Measurements from ENCODE around the gene GGACT.

GGACT gene

GRCh38 chr13:100561158-100561499, 27.5 kb downstream of the GGACT start:
- Histone ChIP-seq H3K9ac (ENCODE audit: low read depth in 1 of 2, low read length in 2 of 2) (no peak overlapping the region), H3K27me3 (ENCODE audit: control insufficient read depth in 2 of 2, insufficient read depth in 2 of 2, low read length in 2 of 2) (no peaks in the 10 kb centered on the region), H3K36me3 (ENCODE audit: control insufficient read depth in 2 of 2, insufficient read depth in 2 of 2, low read length in 2 of 2) (no peaks in the 10 kb centered on the region), H3K27ac (ENCODE audit: low read depth in 2 of 2, low read length in 2 of 2) (no peak overlapping the region), H3K4me1 (ENCODE audit: control insufficient read depth in 2 of 2, insufficient read depth in 2 of 2, low read length in 2 of 2) (no peaks in the 10 kb centered on the region), H3K9me3 (ENCODE audit: control insufficient read depth in 2 of 2, low read length in 2 of 2) (peaks cover 0 to under 1% of the 10 kb centered on the region in 2 donors), H3K4me3 (ENCODE audit: low read length in 2 of 2) (no peak overlapping the region)

GRCh38 chr13:100560498-100561157, 28.0 kb downstream of the GGACT start:
- Histone ChIP-seq H3K9me3 (ENCODE audit: control insufficient read depth in 2 of 2, low read length in 2 of 2) (no peaks in the 10 kb centered on the region), H3K36me3 (ENCODE audit: control insufficient read depth in 2 of 2, insufficient read depth in 2 of 2, low read length in 2 of 2) (no peaks in the 10 kb centered on the region), H3K4me3 (ENCODE audit: low read length in 2 of 2) (no peak overlapping the region), H3K4me1 (ENCODE audit: control insufficient read depth in 2 of 2, insufficient read depth in 2 of 2, low read length in 2 of 2) (no peaks in the 10 kb centered on the region), H3K27ac (ENCODE audit: low read depth in 2 of 2, low read length in 2 of 2) (no peak overlapping the region), H3K9ac (ENCODE audit: low read depth in 1 of 2, low read length in 2 of 2) (no peak overlapping the region), H3K27me3 (ENCODE audit: control insufficient read depth in 2 of 2, insufficient read depth in 2 of 2, low read length in 2 of 2) (no peaks in the 10 kb centered on the region)

- Histone ChIP-seq H3K27ac (ENCODE audit: low read depth in 2 of 2, low read length in 2 of 2) (no peak overlapping the region), H3K9ac (ENCODE audit: low read depth in 1 of 2, low read length in 2 of 2) (no peak overlapping the region), H3K27me3 (ENCODE audit: control insufficient read depth in 2 of 2, insufficient read depth in 2 of 2, low read length in 2 of 2) (no peaks in the 10 kb centered on the region), H3K4me1 (ENCODE audit: control insufficient read depth in 2 of 2, insufficient read depth in 2 of 2, low read length in 2 of 2) (no peaks in the 10 kb centered on the region), H3K4me3 (ENCODE audit: low read length in 2 of 2) (no peak overlapping the region), H3K9me3 (ENCODE audit: control insufficient read depth in 2 of 2, low read length in 2 of 2) (no peaks in the 10 kb centered on the region), H3K36me3 (ENCODE audit: control insufficient read depth in 2 of 2, insufficient read depth in 2 of 2, low read length in 2 of 2) (no peaks in the 10 kb centered on the region)
Measured at GRCh38 chr13:100559886-100560285, 28.7 kb downstream of the GGACT start.

- Histone ChIP-seq H3K27me3 (ENCODE audit: control insufficient read depth in 2 of 2, insufficient read depth in 2 of 2, low read length in 2 of 2) (no peaks in the 10 kb centered on the region), H3K27ac (ENCODE audit: low read depth in 2 of 2, low read length in 2 of 2) (no peak overlapping the region), H3K4me3 (ENCODE audit: low read length in 2 of 2) (no peak overlapping the region), H3K36me3 (ENCODE audit: control insufficient read depth in 2 of 2, insufficient read depth in 2 of 2, low read length in 2 of 2) (no peaks in the 10 kb centered on the region), H3K9ac (ENCODE audit: low read depth in 1 of 2, low read length in 2 of 2) (no peak overlapping the region), H3K4me1 (ENCODE audit: control insufficient read depth in 2 of 2, insufficient read depth in 2 of 2, low read length in 2 of 2) (no peaks in the 10 kb centered on the region), H3K9me3 (ENCODE audit: control insufficient read depth in 2 of 2, low read length in 2 of 2) (no peaks in the 10 kb centered on the region)
Measured at GRCh38 chr13:100552755-100553154, 35.8 kb downstream of the GGACT start.

GRCh38 chr13:100549316-100549715, 39.3 kb downstream of the GGACT start:
- Histone ChIP-seq H3K4me3 (ENCODE audit: low read length in 2 of 2) (no peak overlapping the region), H3K9me3 (ENCODE audit: control insufficient read depth in 2 of 2, low read length in 2 of 2) (no peaks in the 10 kb centered on the region), H3K36me3 (ENCODE audit: control insufficient read depth in 2 of 2, insufficient read depth in 2 of 2, low read length in 2 of 2) (no peaks in the 10 kb centered on the region), H3K27ac (ENCODE audit: low read depth in 2 of 2, low read length in 2 of 2) (no peak overlapping the region), H3K4me1 (ENCODE audit: control insufficient read depth in 2 of 2, insufficient read depth in 2 of 2, low read length in 2 of 2) (no peaks in the 10 kb centered on the region), H3K27me3 (ENCODE audit: control insufficient read depth in 2 of 2, insufficient read depth in 2 of 2, low read length in 2 of 2) (no peaks in the 10 kb centered on the region), H3K9ac (ENCODE audit: low read depth in 1 of 2, low read length in 2 of 2) (no peak overlapping the region)

GRCh38 chr13:100547791-100548201, 40.8 kb downstream of the GGACT start:
- no peaks in the 10 kb centered on the region for H3K36me3 ChIP-seq (ENCODE audit: control insufficient read depth in 2 of 2, insufficient read depth in 2 of 2, low read length in 2 of 2)
- H3K27ac ChIP-seq (ENCODE audit: low read depth in 2 of 2, low read length in 2 of 2) = no peak overlapping the region
- no peaks in the 10 kb centered on the region for H3K4me1 ChIP-seq (ENCODE audit: control insufficient read depth in 2 of 2, insufficient read depth in 2 of 2, low read length in 2 of 2)
- H3K4me3 ChIP-seq (ENCODE audit: low read length in 2 of 2) = no peak overlapping the region
- no peaks in the 10 kb centered on the region for H3K27me3 ChIP-seq (ENCODE audit: control insufficient read depth in 2 of 2, insufficient read depth in 2 of 2, low read length in 2 of 2)
- no peak overlapping the region for H3K9ac ChIP-seq (ENCODE audit: low read depth in 1 of 2, low read length in 2 of 2)
- no peaks in the 10 kb centered on the region for H3K9me3 ChIP-seq (ENCODE audit: control insufficient read depth in 2 of 2, low read length in 2 of 2)

- Histone ChIP-seq H3K27me3 (ENCODE audit: control insufficient read depth in 2 of 2, insufficient read depth in 2 of 2, low read length in 2 of 2) (no peaks in the 10 kb centered on the region), H3K9ac (ENCODE audit: low read depth in 1 of 2, low read length in 2 of 2) (no peak overlapping the region), H3K27ac (ENCODE audit: low read depth in 2 of 2, low read length in 2 of 2) (no peak overlapping the region), H3K9me3 (ENCODE audit: control insufficient read depth in 2 of 2, low read length in 2 of 2) (no peaks in the 10 kb centered on the region), H3K4me1 (ENCODE audit: control insufficient read depth in 2 of 2, insufficient read depth in 2 of 2, low read length in 2 of 2) (no peaks in the 10 kb centered on the region), H3K36me3 (ENCODE audit: control insufficient read depth in 2 of 2, insufficient read depth in 2 of 2, low read length in 2 of 2) (no peaks in the 10 kb centered on the region), H3K4me3 (ENCODE audit: low read length in 2 of 2) (no peak overlapping the region)
Measured at GRCh38 chr13:100546713-100547405, 41.7 kb downstream of the GGACT start.

- Histone ChIP-seq H3K9me3 (ENCODE audit: control insufficient read depth in 2 of 2, low read length in 2 of 2) (no peaks in the 10 kb centered on the region), H3K4me1 (ENCODE audit: control insufficient read depth in 2 of 2, insufficient read depth in 2 of 2, low read length in 2 of 2) (no peaks in the 10 kb centered on the region), H3K27ac (ENCODE audit: low read depth in 2 of 2, low read length in 2 of 2) (no peak overlapping the region)
Measured at GRCh38 chr13:100545684-100546061, 42.9 kb downstream of the GGACT start.

GRCh38 chr13:100544866-100545683, 43.5 kb downstream of the GGACT start:
- H3K36me3 ChIP-seq (ENCODE audit: control insufficient read depth in 2 of 2, insufficient read depth in 2 of 2, low read length in 2 of 2) = no peaks in the 10 kb centered on the region
- no peak overlapping the region for H3K27ac ChIP-seq (ENCODE audit: low read depth in 2 of 2, low read length in 2 of 2)
- no peaks in the 10 kb centered on the region for H3K27me3 ChIP-seq (ENCODE audit: control insufficient read depth in 2 of 2, insufficient read depth in 2 of 2, low read length in 2 of 2)
- no peaks in the 10 kb centered on the region for H3K9me3 ChIP-seq (ENCODE audit: control insufficient read depth in 2 of 2, low read length in 2 of 2)
- H3K4me3 ChIP-seq (ENCODE audit: low read length in 2 of 2) = no peak overlapping the region
- no peak overlapping the region for H3K9ac ChIP-seq (ENCODE audit: low read depth in 1 of 2, low read length in 2 of 2)
- H3K4me1 ChIP-seq (ENCODE audit: control insufficient read depth in 2 of 2, insufficient read depth in 2 of 2, low read length in 2 of 2) = no peaks in the 10 kb centered on the region

More at GRCh38 chr13:100545684-100546061, 42.9 kb downstream of the GGACT start:
- Histone ChIP-seq H3K9ac (ENCODE audit: low read depth in 1 of 2, low read length in 2 of 2) (no peak overlapping the region), H3K27me3 (ENCODE audit: control insufficient read depth in 2 of 2, insufficient read depth in 2 of 2, low read length in 2 of 2) (no peaks in the 10 kb centered on the region), H3K4me3 (ENCODE audit: low read length in 2 of 2) (no peak overlapping the region), H3K36me3 (ENCODE audit: control insufficient read depth in 2 of 2, insufficient read depth in 2 of 2, low read length in 2 of 2) (no peaks in the 10 kb centered on the region)

GRCh38 chr13:100543872-100544602, 44.6 kb downstream of the GGACT start:
- H3K9me3 ChIP-seq (ENCODE audit: control insufficient read depth in 2 of 2, low read length in 2 of 2) = no peaks in the 10 kb centered on the region
- H3K9ac ChIP-seq (ENCODE audit: low read depth in 1 of 2, low read length in 2 of 2) = no peak overlapping the region
- H3K36me3 ChIP-seq (ENCODE audit: control insufficient read depth in 2 of 2, insufficient read depth in 2 of 2, low read length in 2 of 2) = no peaks in the 10 kb centered on the region
- H3K4me3 ChIP-seq (ENCODE audit: low read length in 2 of 2) = no peak overlapping the region
- H3K27me3 ChIP-seq (ENCODE audit: control insufficient read depth in 2 of 2, insufficient read depth in 2 of 2, low read length in 2 of 2) = no peaks in the 10 kb centered on the region
- no peaks in the 10 kb centered on the region for H3K4me1 ChIP-seq (ENCODE audit: control insufficient read depth in 2 of 2, insufficient read depth in 2 of 2, low read length in 2 of 2)
- no peak overlapping the region for H3K27ac ChIP-seq (ENCODE audit: low read depth in 2 of 2, low read length in 2 of 2)
